Mucosa of stomach (tissue), 1 donor: Measurements from ENCODE around the gene MED20.

Source experiments
- H3K27me3 ChIP-seq: one replicate; pipeline ENCODE4 v1.7.0; 2013; ENCODE audit warnings: mild to moderate bottlenecking, low read length; ENCODE audit not compliant: control insufficient read depth, insufficient read depth
- H3K36me3 ChIP-seq: one replicate; pipeline ENCODE4 v1.7.0; 2013; ENCODE audit warnings: low read length; ENCODE audit not compliant: control insufficient read depth, insufficient read depth
- H3K4me1 ChIP-seq: one replicate; pipeline ENCODE4 v1.7.0; 2013; ENCODE audit warnings: mild to moderate bottlenecking, low read length; ENCODE audit not compliant: control insufficient read depth, insufficient read depth
- H3K4me3 ChIP-seq: one replicate; pipeline ENCODE4 v1.7.0; 2013; ENCODE audit warnings: low read length
- H3K9ac ChIP-seq: one replicate; pipeline ENCODE4 v1.7.0; 2013; ENCODE audit warnings: mild to moderate bottlenecking, low read length, moderate library complexity
- H3K9me3 ChIP-seq: one replicate; pipeline ENCODE4 v1.7.0; 2013; ENCODE audit warnings: mild to moderate bottlenecking, low read length, moderate library complexity; ENCODE audit not compliant: control insufficient read depth
- donor health status: Pancreatic carcinoma.

MED20 gene

GRCh38 chr6:41938590-41939175, 17.7 kb upstream of the MED20 start:
- H3K9ac ChIP-seq, result no peak overlapping the region
- H3K27me3 ChIP-seq, result no peaks in the 10 kb centered on the region
- peaks cover 46% of the 10 kb centered on the region for H3K4me1 ChIP-seq
- H3K36me3 ChIP-seq, result peaks cover 15% of the 10 kb centered on the region
- H3K9me3 ChIP-seq, result no peaks in the 10 kb centered on the region
- H3K4me3 ChIP-seq, result no peak overlapping the region

GRCh38 chr6:41937861-41938574, 17.1 kb upstream of the MED20 start:
- Histone ChIP-seq H3K27me3 (no peaks in the 10 kb centered on the region), H3K9me3 (no peaks in the 10 kb centered on the region), H3K9ac (no peak overlapping the region), H3K4me1 (peaks cover 46% of the 10 kb centered on the region), H3K4me3 (no peak overlapping the region), H3K36me3 (peaks cover 17% of the 10 kb centered on the region)

- H3K36me3 ChIP-seq, result peaks cover 22% of the 10 kb centered on the region
- no peak overlapping the region for H3K4me3 ChIP-seq
- H3K4me1 ChIP-seq, result peaks cover 44% of the 10 kb centered on the region
Observed at GRCh38 chr6:41937472-41937860, 16.5 kb upstream of the MED20 start.

GRCh38 chr6:41936073-41936837, 15.3 kb upstream of the MED20 start:
- no peaks in the 10 kb centered on the region for H3K27me3 ChIP-seq
- H3K36me3 ChIP-seq, result peaks cover 23% of the 10 kb centered on the region
- no peak overlapping the region for H3K9ac ChIP-seq
- no peak overlapping the region for H3K4me3 ChIP-seq
- H3K9me3 ChIP-seq, result no peaks in the 10 kb centered on the region
- H3K4me1 ChIP-seq, result peaks cover 39% of the 10 kb centered on the region

More at GRCh38 chr6:41937472-41937860, 16.5 kb upstream of the MED20 start:
- Histone ChIP-seq H3K9me3 (no peaks in the 10 kb centered on the region), H3K9ac (no peak overlapping the region), H3K27me3 (no peaks in the 10 kb centered on the region)

DNA sequence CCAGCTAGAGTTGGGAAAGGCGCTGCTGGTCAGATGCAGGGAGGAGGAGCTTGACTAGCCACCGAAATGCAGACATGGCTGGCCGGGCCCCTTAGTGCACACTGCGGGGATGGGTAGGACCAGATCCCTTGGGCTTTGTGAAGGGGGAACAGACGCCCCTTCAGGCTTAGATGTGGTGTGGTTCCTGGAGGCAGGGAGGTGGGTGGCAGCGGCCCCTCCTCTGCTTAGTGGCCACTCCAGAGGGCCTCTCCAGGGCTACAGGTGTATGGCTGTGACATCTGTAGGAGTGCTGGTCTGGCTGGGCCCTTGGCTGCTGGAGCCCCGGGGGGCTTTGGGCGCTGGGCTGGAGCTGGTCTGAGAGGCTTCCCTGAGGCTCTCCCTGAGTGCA, 14.7 kb upstream of the MED20 start:
- no peak overlapping the region for H3K9ac ChIP-seq
- peaks cover 38% of the 10 kb centered on the region for H3K4me1 ChIP-seq
- H3K27me3 ChIP-seq, result no peaks in the 10 kb centered on the region
- H3K9me3 ChIP-seq, result no peaks in the 10 kb centered on the region
- no peak overlapping the region for H3K4me3 ChIP-seq
- peaks cover 23% of the 10 kb centered on the region for H3K36me3 ChIP-seq

DNA sequence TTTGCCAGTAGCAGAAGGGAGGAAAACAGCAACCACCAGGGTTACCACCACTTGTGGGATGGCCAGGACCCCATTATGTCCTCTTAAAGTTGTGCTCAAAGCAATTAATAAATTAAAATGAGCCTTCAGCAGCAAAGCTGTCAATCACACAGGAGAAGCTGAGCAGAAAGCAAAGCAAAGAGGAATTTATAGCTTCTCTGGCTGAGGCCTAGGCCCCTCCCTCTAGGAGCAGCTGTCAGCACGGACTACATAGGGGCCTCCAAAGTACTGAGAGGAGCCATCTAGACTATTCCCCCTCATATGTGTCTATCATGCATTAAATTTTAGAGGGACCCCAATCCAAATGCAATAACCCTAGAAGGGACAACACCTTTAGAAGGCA, 14.2 kb upstream of the MED20 start:
- H3K36me3 ChIP-seq, result peaks cover 23% of the 10 kb centered on the region

DNA sequence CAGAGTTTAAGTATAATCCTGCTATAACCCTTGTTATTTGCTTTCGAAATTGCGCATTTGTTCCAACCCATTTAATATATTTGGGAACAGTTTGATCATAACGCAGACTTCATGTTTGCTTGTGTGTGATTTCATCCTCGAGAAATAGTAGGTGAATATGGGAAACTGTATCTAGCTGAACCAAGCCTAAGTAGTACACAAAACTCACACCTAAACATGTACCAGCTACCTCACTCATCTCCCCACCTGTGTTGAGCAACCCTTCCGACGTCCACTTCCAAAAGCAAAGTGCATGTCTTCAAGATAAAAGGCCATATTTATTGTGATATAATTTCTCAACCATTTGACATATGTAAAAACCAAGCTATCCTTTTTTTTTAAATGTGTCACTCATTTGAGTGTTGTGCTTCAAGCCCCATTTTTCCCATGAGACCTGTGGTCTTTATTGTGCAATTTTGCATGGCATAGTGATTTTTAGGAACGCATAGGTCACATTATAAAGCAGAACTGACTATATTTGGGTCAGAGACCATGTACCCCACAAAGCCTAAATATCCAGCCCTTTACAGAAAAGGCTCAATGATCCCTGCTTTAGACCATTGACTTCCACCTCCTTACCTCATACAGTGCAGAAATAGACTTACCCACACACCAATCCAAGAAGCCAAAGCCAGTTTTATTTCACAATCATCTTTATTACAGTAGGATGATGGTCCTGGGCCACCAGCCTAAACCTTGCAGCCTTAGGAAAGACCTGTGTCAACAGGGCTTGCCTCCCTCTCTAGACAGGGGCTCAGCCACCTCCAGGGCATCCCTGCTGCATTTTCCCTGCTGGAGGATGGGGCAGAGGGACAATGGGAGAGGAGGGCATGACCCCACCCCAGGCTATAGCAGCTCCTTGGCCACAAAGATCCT, 13.6 kb upstream of the MED20 start:
- Histone ChIP-seq H3K9me3 (no peaks in the 10 kb centered on the region), H3K27me3 (no peaks in the 10 kb centered on the region), H3K4me3 (no peak overlapping the region), H3K36me3 (peaks cover 23% of the 10 kb centered on the region), H3K9ac (no peak overlapping the region), H3K4me1 (peaks cover 26% of the 10 kb centered on the region)

More for the DNA sequence above, 14.2 kb upstream of the MED20 start:
- Histone ChIP-seq H3K9ac (no peak overlapping the region), H3K9me3 (no peaks in the 10 kb centered on the region), H3K27me3 (no peaks in the 10 kb centered on the region), H3K4me1 (peaks cover 33% of the 10 kb centered on the region), H3K4me3 (no peak overlapping the region)

DNA sequence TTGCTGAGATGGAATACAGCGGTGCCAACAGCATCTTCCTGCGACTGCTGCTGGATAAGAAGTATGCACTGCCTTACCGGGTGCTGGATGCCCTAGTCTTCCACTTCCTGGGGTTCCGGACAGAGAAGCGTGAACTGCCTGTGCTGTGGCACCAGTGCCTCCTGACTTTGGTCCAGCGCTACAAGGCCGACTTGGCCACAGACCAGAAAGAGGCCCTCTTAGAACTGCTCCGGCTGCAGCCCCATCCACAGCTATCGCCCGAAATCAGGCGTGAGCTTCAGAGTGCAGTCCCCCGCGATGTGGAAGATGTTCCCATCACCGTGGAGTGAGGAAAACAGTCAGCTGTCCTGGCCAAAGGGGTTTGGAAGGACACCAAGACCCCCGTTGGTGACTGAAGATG, 11.4 kb upstream of the MED20 start:
- no peak overlapping the region for H3K4me3 ChIP-seq
- no peaks in the 10 kb centered on the region for H3K9me3 ChIP-seq
- H3K27me3 ChIP-seq, result no peaks in the 10 kb centered on the region
- H3K9ac ChIP-seq, result no peak overlapping the region
- peaks cover 25% of the 10 kb centered on the region for H3K36me3 ChIP-seq
- peaks cover 12% of the 10 kb centered on the region for H3K4me1 ChIP-seq

DNA sequence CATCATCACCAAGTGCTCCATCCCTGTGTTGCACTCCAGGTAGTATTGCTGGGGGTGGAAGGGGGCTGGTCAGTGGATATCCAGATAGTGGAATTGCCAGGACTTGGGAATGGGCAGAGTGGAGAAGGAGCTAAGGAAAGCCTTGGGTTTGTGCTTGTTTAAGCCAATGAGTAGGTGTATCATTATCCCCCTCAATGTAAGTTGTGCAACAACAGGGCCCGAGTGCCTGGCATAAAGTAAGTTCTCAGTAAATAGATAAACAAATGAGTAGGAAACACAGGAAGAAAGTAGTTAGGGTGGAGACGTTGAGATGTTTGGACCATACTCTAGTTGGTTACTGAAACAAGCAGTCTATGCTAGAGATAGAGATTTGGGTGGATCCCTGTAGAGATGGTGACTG, 10.9 kb upstream of the MED20 start:
- no peak overlapping the region for H3K4me3 ChIP-seq

GRCh38 chr6:41929924-41930323, 9.0 kb upstream of the MED20 start:
- Histone ChIP-seq H3K9me3 (no peaks in the 10 kb centered on the region), H3K9ac (no peak overlapping the region), H3K4me1 (no peaks in the 10 kb centered on the region), H3K27me3 (no peaks in the 10 kb centered on the region), H3K36me3 (peaks cover 16% of the 10 kb centered on the region), H3K4me3 (no peak overlapping the region)

More for the DNA sequence above, 10.9 kb upstream of the MED20 start:
- Histone ChIP-seq H3K9ac (no peak overlapping the region), H3K36me3 (peaks cover 28% of the 10 kb centered on the region), H3K4me1 (peaks cover 6% of the 10 kb centered on the region), H3K27me3 (no peaks in the 10 kb centered on the region), H3K9me3 (no peaks in the 10 kb centered on the region)

DNA sequence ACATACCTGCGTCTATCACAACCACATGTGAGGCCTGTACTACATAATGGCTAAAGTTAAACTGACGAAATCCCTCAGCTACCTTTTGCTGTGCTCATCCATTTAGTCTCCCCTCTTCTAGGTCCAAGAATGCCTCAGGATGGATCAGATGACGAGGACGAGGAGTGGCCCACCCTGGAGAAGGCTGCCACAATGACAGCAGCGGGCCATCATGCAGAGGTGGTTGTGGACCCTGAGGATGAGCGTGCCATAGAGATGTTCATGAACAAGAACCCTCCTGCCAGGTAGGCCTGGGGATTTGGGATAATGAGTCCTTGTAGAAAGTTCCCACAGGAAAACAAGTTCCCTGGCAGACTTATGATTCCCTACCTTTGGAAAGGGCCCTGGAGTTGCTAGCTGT, 6.3 kb upstream of the MED20 start:
- peaks cover 5% of the 10 kb centered on the region for H3K36me3 ChIP-seq
- H3K27me3 ChIP-seq, result no peaks in the 10 kb centered on the region
- H3K4me3 ChIP-seq, result no peak overlapping the region
- no peak overlapping the region for H3K9ac ChIP-seq
- peaks cover 9% of the 10 kb centered on the region for H3K4me1 ChIP-seq
- H3K9me3 ChIP-seq, result no peaks in the 10 kb centered on the region
